GM23338 (cell line): ENCODE measurements around the gene TENT4A. TPM values are rescaled to one million over a fixed set of nuclear protein-coding genes. Genes with fewer than 3 reads are reported as not detected.

ENCODE experiments used
- ATAC-seq: fragments of 200-7000 bp; cut with Tn5 transposase; 3 replicates; pipeline ENCODE4 v1.9.1; 2020
- DNase-seq: peaks from one replicate; pipeline ENCODE4 v3.0.0-alpha.2; 2015; ENCODE audit warnings: low spot score
- H2AFZ ChIP-seq: fragments of 200-600 bp; sonication (generic); 2 replicates; pipeline ENCODE4 v1.8.0; 2016; ENCODE audit warnings: antibody characterized with exemption, mild to moderate bottlenecking, moderate library complexity
- H3F3A ChIP-seq: fragments of 200-600 bp; sonication (generic); replicated peaks from 2 replicates; pipeline ENCODE4 v1.8.0; 2017; ENCODE audit warnings: antibody characterized with exemption, mixed run types, low read depth
- H3K27ac ChIP-seq: fragments of 200-600 bp; sonication (generic); 2 replicates; pipeline ENCODE4 v1.6.1; 2016; ENCODE audit warnings: low read depth
- H3K27me3 ChIP-seq: fragments of 200-600 bp; sonication (generic); 2 replicates; pipeline ENCODE4 v1.8.0; 2016; ENCODE audit warnings: mild to moderate bottlenecking, mixed run types, moderate library complexity; ENCODE audit not compliant: insufficient read depth
- H3K36me3 ChIP-seq: fragments of 200-600 bp; sonication (generic); 2 replicates; pipeline ENCODE4 v1.8.0; 2016; ENCODE audit warnings: mild to moderate bottlenecking; ENCODE audit not compliant: insufficient read depth
- H3K4me1 ChIP-seq: fragments of 200-600 bp; sonication (generic); 2 replicates; pipeline ENCODE4 v1.8.0; 2016; ENCODE audit warnings: mild to moderate bottlenecking, moderate library complexity; ENCODE audit not compliant: insufficient read depth
- H3K4me2 ChIP-seq: fragments of 200-600 bp; sonication (generic); 2 replicates; pipeline ENCODE4 v1.7.1; 2017; ENCODE audit warnings: mixed run types
- H3K4me3 ChIP-seq: fragments of 200-600 bp; sonication (generic); 2 replicates; pipeline ENCODE4 v1.6.1; 2016; ENCODE audit warnings: mixed run types
- H3K79me2 ChIP-seq: fragments of 200-600 bp; sonication (generic); replicated peaks from 2 replicates; pipeline ENCODE4 v1.8.0; 2017; ENCODE audit warnings: mild to moderate bottlenecking; ENCODE audit not compliant: insufficient read depth
- H3K9me2 ChIP-seq: fragments of 200-600 bp; sonication (generic); 2 replicates; pipeline ENCODE4 v1.8.0; 2017; ENCODE audit not compliant: insufficient read depth
- H4K20me1 ChIP-seq: fragments of 200-600 bp; sonication (generic); replicated peaks from 2 replicates; pipeline ENCODE4 v1.8.0; 2017; ENCODE audit warnings: mild to moderate bottlenecking; ENCODE audit not compliant: insufficient read depth
- H3K27ac Mint-ChIP-seq: 2 replicates; pipeline ENCODE4 v1.8.0; 2020; ENCODE audit warnings: inconsistent platforms, mild to moderate bottlenecking, moderate library complexity, mixed read lengths
- H3K27me3 Mint-ChIP-seq: 3 replicates; pipeline ENCODE4 v1.8.0; 2022; ENCODE audit warnings: low read depth, mild to moderate bottlenecking, moderate library complexity, mixed read lengths, inconsistent platforms; ENCODE audit not compliant: insufficient read depth, poor library complexity
- H3K36me3 Mint-ChIP-seq: 3 replicates; pipeline ENCODE4 v1.8.0; 2021; ENCODE audit warnings: low read depth, mild to moderate bottlenecking, inconsistent platforms, moderate library complexity, mixed read lengths
- H3K4me1 Mint-ChIP-seq: 3 replicates; pipeline ENCODE4 v1.8.0; 2020; ENCODE audit warnings: mild to moderate bottlenecking, inconsistent platforms, mixed read lengths
- H3K4me3 Mint-ChIP-seq: 3 replicates; pipeline ENCODE4 v1.8.0; 2021; ENCODE audit warnings: moderate library complexity, mild to moderate bottlenecking, inconsistent platforms, mixed read lengths
- H3K9me3 Mint-ChIP-seq: 3 replicates; pipeline ENCODE4 v1.8.0; 2020; ENCODE audit warnings: moderate library complexity, mild to moderate bottlenecking, inconsistent platforms, mixed read lengths
- CREB1 ChIP-seq: fragments of 250-450 bp; sonication (Bioruptor Pico); IDR thresholded peaks from 2 replicates; pipeline ENCODE4 v1.5.0; 2020; ENCODE audit warnings: low read depth, mild to moderate bottlenecking, moderate library complexity
- CTCF ChIP-seq, 2 experiments: fragments of 200-600 bp in 1 of 2; sonication (generic) in 1 of 2; conservative IDR thresholded peaks; 2 replicates each; pipeline versions ENCODE4 v1.5.1 to v1.6.1; 2016 to 2017; ENCODE audit warnings: antibody characterized with exemption in 2 of 2, low read depth in 2 of 2, mild to moderate bottlenecking in 2 of 2, moderate library complexity in 1 of 2
- ETS1 ChIP-seq: IDR thresholded peaks from 2 replicates; pipeline ENCODE4 v1.6.1; 2016; ENCODE audit warnings: antibody characterized with exemption
- EZH2 ChIP-seq: fragments of 200-600 bp; sonication (generic); IDR thresholded peaks from one replicate; pipeline ENCODE4 v1.8.0; 2017; ENCODE audit warnings: antibody characterized with exemption, mild to moderate bottlenecking, low read depth; ENCODE audit not compliant: unreplicated experiment
- EZH2phosphoT487 ChIP-seq: fragments of 200-600 bp; sonication (generic); IDR thresholded peaks from one replicate; pipeline ENCODE4 v1.8.1; 2018; ENCODE audit warnings: antibody characterized with exemption; ENCODE audit not compliant: unreplicated experiment
- JUNB ChIP-seq: IDR thresholded peaks from one replicate; pipeline ENCODE4 v1.6.1; 2016; ENCODE audit warnings: antibody characterized with exemption; ENCODE audit not compliant: unreplicated experiment
- NANOG ChIP-seq: IDR thresholded peaks from 2 replicates; pipeline ENCODE4 v1.6.1; 2016; ENCODE audit warnings: antibody characterized with exemption, borderline replicate concordance
- POLR2AphosphoS5 ChIP-seq: IDR thresholded peaks from 2 replicates; pipeline ENCODE4 v1.6.1; 2016; ENCODE audit warnings: antibody characterized with exemption, low read depth
- REST ChIP-seq: IDR thresholded peaks from one replicate; pipeline ENCODE4 v1.6.1; 2018; ENCODE audit warnings: antibody characterized with exemption; ENCODE audit not compliant: unreplicated experiment
- STAT1 ChIP-seq: IDR thresholded peaks from one replicate; pipeline ENCODE4 v1.6.1; 2016; ENCODE audit warnings: antibody characterized with exemption; ENCODE audit not compliant: unreplicated experiment
- ZNF114 ChIP-seq: fragments of 250-450 bp; sonication (Bioruptor Pico); IDR thresholded peaks from 2 replicates; pipeline ENCODE4 v1.5.0; 2020; ENCODE audit warnings: mild to moderate bottlenecking, moderate library complexity
- ZNF331 ChIP-seq: fragments of 250-450 bp; sonication (Bioruptor Pico); IDR thresholded peaks from 2 replicates; pipeline ENCODE4 v1.5.0; 2020; ENCODE audit warnings: low read depth, mild to moderate bottlenecking, moderate library complexity
- ZNF462 ChIP-seq: fragments of 250-450 bp; sonication (Bioruptor Pico); IDR thresholded peaks from 2 replicates; pipeline ENCODE4 v1.5.0; 2020; ENCODE audit warnings: mild to moderate bottlenecking, moderate library complexity
- polyA plus RNA-seq: library from polyadenylated mRNA; unstranded; fragments of >200 nt; fragmentation: Nextera tagmentation; extraction: Ambion mirVana; gene quantifications from 2 replicates; pipeline ENCODE4 v1.2.1, GENCODE V29; 2016
- total RNA-seq: library from RNA; depleted of rRNA; stranded (reverse); fragments of >200 nt; shearing (Covaris generic); gene quantifications from 2 replicates; pipeline ENCODE4 v1.2.3, GENCODE V29; 2014

TENT4A gene
- total and polyA plus RNA-seq, 2 experiments from 2014 or later: 5.3 to 24.0 TPM

- peaks cover 30% of the 10 kb centered on the region for H3K79me2 ChIP-seq
- H3K4me1 ChIP-seq: peaks cover 8% of the 10 kb centered on the region
- H3K9me2 ChIP-seq: no peaks in the 10 kb centered on the region
- no peak overlapping the region for H3K27ac ChIP-seq
- no peaks in the 10 kb centered on the region for H3K9me3 Mint-ChIP-seq
- no peaks in the 10 kb centered on the region for H3K27me3 ChIP-seq
- H4K20me1 ChIP-seq: peaks cover 15% of the 10 kb centered on the region
- no peak overlapping the region for H3K4me3 Mint-ChIP-seq
- H3K36me3 Mint-ChIP-seq: peaks cover 41% of the 10 kb centered on the region
- H3K4me2 ChIP-seq: no peak overlapping the region
- no peak for TF ChIP-seq ETS1
- no peak for TF ChIP-seq CTCF (conservative IDR thresholded peaks at IDR 0.05; ENCODE audit: low read depth in 2 of 2)
- TF ChIP-seq STAT1: no peak
- no peak for TF ChIP-seq JUNB
- no peak for TF ChIP-seq CREB1
- TF ChIP-seq ZNF462 (CRISPR knock-in tag): no peak
- TF ChIP-seq REST: no peak
- TF ChIP-seq POLR2AphosphoS5: no peak
- TF ChIP-seq ZNF114 (CRISPR knock-in tag): no peak
- no peak for TF ChIP-seq EZH2phosphoT487
- no peak for TF ChIP-seq NANOG
- TF ChIP-seq EZH2: no peak
- TF ChIP-seq ZNF331 (CRISPR knock-in tag): no peak
- peaks cover 3% of the 10 kb centered on the region for H3K27me3 Mint-ChIP-seq
- no peak for DNase-seq
- peaks cover 7% of the 10 kb centered on the region for H3K36me3 ChIP-seq
- no peak for ATAC-seq
- no peak overlapping the region for H3K4me3 ChIP-seq
- 0 out of 2 replicates have a peak, but pooled peaks cover 3% of the 10 kb centered on the region for H3F3A ChIP-seq
- no peak overlapping the region for H3K27ac Mint-ChIP-seq
- H2AFZ ChIP-seq: no peak overlapping the region
- peaks cover 20% of the 10 kb centered on the region for H3K4me1 Mint-ChIP-seq
Observed at GRCh38 chr5:6744841-6745705, 31.8 kb downstream of the TENT4A start.
